Endometrial microvascular endothelial cells (primary cell): Measurements from ENCODE around the gene RBMS3. TPM values are rescaled to one million over a fixed set of nuclear protein-coding genes. Genes with fewer than 3 reads are reported as not detected.
"Not testable (repeated sequence)": the region's sequence is repeated elsewhere in the genome, so short reads cannot be mapped to it uniquely, and the experiment has no call there.

ENCODE experiments used
- in situ Hi-C: cut with HindIII; loops from 2 replicates; pipeline ENCODE4 v1.10.0; 2017; ENCODE audit warnings: low sequenced_read_pairs, low pct_unique_long_range_greater_than_20kb; ENCODE audit errors: inconsistent ontology term
- total RNA-seq: library from RNA; depleted of rRNA; stranded (reverse); fragments of >200 nt; gene quantifications from one replicate; pipeline ENCODE4 v1.2.3, GENCODE V29; 2015; ENCODE audit errors: inconsistent ontology term

Gene RBMS3
- total RNA-seq, 1 donor from 2014 or later: 21.6 TPM

GRCh38 chr3:30020380-30020779 is 739.5 kb downstream of the RBMS3 start:
- in situ Hi-C loops: no loop called here

- in situ Hi-C loops: no loop called here
These were observed 743.6 kb downstream of the RBMS3 start for GRCh38 chr3:30024466-30024865.

GRCh38 chr3:30026851-30027250 is 746.0 kb downstream of the RBMS3 start:
- in situ Hi-C loops: no loop called here

- in situ Hi-C loops: loop anchor here (10.0 kb wide), 1 partner anchor 720 kb away; no protein-coding TSS in a partner anchor
These were observed 753.5 kb downstream of the RBMS3 start for GRCh38 chr3:30034246-30034991.

GRCh38 chr3:30035935-30036567 is 755.2 kb downstream of the RBMS3 start:
- in situ Hi-C loops: loop anchor here (10.0 kb wide), 1 partner anchor 719 kb away; no protein-coding TSS in a partner anchor

GRCh38 chr3:30040126-30040525 is 759.3 kb downstream of the RBMS3 start:
- in situ Hi-C loops: no loop called here

- in situ Hi-C loops: not testable (repeated sequence)
These were observed 760.6 kb downstream of the RBMS3 start for GRCh38 chr3:30041481-30041880.

GRCh38 chr3:30042274-30042859 is 761.5 kb downstream of the RBMS3 start:
- in situ Hi-C loops: no loop called here

GRCh38 chr3:30042916-30043555 is 762.2 kb downstream of the RBMS3 start:
- in situ Hi-C loops: no loop called here

- in situ Hi-C loops: no loop called here
These were observed 763.6 kb downstream of the RBMS3 start for GRCh38 chr3:30044515-30044914.

GRCh38 chr3:30048431-30048830 is 767.6 kb downstream of the RBMS3 start:
- in situ Hi-C loops: no loop called here

GRCh38 chr3:30050116-30050515 is 769.2 kb downstream of the RBMS3 start:
- in situ Hi-C loops: not testable (repeated sequence)

GRCh38 chr3:30059240-30059639 is 778.4 kb downstream of the RBMS3 start:
- in situ Hi-C loops: no loop called here
